ENCODE results near the gene IGF1. TPM values are rescaled to one million over a fixed set of nuclear protein-coding genes. Genes with fewer than 3 reads are reported as not detected.

Gene IGF1
- total RNA-seq, 8 experiments from 2014 or later = 0.14 to 4.7 (median 0.76) TPM; not detected in 1

- Histone ChIP-seq H3K4me3 (no peak overlapping the region), H3K4me1 (replicated peaks in 1 of 2) (peaks cover 0 to 2% of the 10 kb centered on the region in 2 donors), H3K27ac (no peak overlapping the region)
- ATAC-seq (replicated peaks in 6 of 8) = no peak
- 30 to 100% (median 70%) methylated on average over 1 to 2 of the region's 2 CpGs; no CpG with 5 or more reads in 1 of the 10 experiments for WGBS, 10 experiments
- in situ Hi-C loops (cut with MboI; ENCODE audit: low pct_unique_long_range_greater_than_20kb in 2 of 9, low sequenced_read_pairs in 9 of 9, unreplicated experiment in 9 of 9) = no loop called here
Observed at GRCh38 chr12:102471556-102471955, 8.8 kb downstream of the IGF1 start.

DNA sequence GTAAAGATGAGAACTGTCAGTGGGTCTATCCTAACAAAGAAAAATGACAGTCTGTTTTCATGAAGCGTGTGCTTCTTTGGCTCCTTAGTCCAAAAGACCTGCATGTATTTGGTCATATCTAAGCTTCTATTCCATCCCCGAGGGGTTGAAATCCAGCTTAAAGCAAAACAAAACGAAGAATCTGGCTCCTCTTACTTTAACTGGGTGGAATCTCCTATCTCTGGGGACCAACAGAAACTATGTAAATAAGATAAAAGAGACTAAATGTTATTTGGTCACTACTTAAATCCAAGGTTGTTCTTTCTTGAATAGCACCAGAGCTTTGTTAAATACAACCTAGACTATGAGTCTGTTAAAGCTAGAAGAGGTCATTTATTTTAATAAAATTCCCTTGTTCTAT, 9.4 kb downstream of the IGF1 start:
- Histone ChIP-seq H3K4me3 (no peak overlapping the region), H3K4me1 (replicated peaks in 1 of 2) (peaks cover 0 to 2% of the 10 kb centered on the region in 2 donors), H3K27ac (no peak overlapping the region)
- WGBS, 10 experiments = 21 to 100% (median 86%) methylated on average over 1 to 3 of the region's 3 CpGs
- in situ Hi-C loops (cut with MboI; ENCODE audit: low pct_unique_long_range_greater_than_20kb in 2 of 9, low sequenced_read_pairs in 9 of 9, unreplicated experiment in 9 of 9) = no loop called here
- ATAC-seq (replicated peaks in 6 of 8) = no peak

GRCh38 chr12:102468261-102468915, 12.0 kb downstream of the IGF1 start:
- 48 to 100% (median 77%) methylated on average over 1 to 5 of the region's 5 CpGs; no CpG with 5 or more reads in 4 of the 10 experiments for WGBS, 10 experiments
- Histone ChIP-seq H3K27ac (no peak overlapping the region), H3K4me1 (replicated peaks in 1 of 2) (peaks cover 0 to 2% of the 10 kb centered on the region in 2 donors), H3K4me3 (no peak overlapping the region)
- in situ Hi-C loops (cut with MboI; ENCODE audit: low pct_unique_long_range_greater_than_20kb in 2 of 9, low sequenced_read_pairs in 9 of 9, unreplicated experiment in 9 of 9) = no loop called here
- peak in 1 of 8 experiments; percentile 18 for ATAC-seq (replicated peaks in 6 of 8)

- in situ Hi-C loops (cut with MboI; ENCODE audit: low pct_unique_long_range_greater_than_20kb in 2 of 9, low sequenced_read_pairs in 9 of 9, unreplicated experiment in 9 of 9) = no loop called here
- no peak for ATAC-seq (replicated peaks in 6 of 8)
- H3K27ac ChIP-seq = no peak overlapping the region
- H3K4me1 ChIP-seq (replicated peaks in 1 of 2) = no peaks in the 10 kb centered on the region
- 35 to 100% (median 77%) methylated on average over 1 to 9 of the region's 9 CpGs; no CpG with 5 or more reads in 2 of the 10 experiments for WGBS, 10 experiments
- H3K4me3 ChIP-seq = no peak overlapping the region
Observed at GRCh38 chr12:102465762-102466560, 14.4 kb downstream of the IGF1 start.

- ATAC-seq (replicated peaks in 6 of 8) = no peak
- WGBS, 10 experiments = 69 to 93% (median 80%) methylated on average over 1 to 2 of the region's 2 CpGs; no CpG with 5 or more reads in 7 of the 10 experiments
- no peaks in the 10 kb centered on the region for H3K4me1 ChIP-seq (replicated peaks in 1 of 2)
- in situ Hi-C loops (cut with MboI; ENCODE audit: low pct_unique_long_range_greater_than_20kb in 2 of 9, low sequenced_read_pairs in 9 of 9, unreplicated experiment in 9 of 9) = no loop called here
- H3K4me3 ChIP-seq = no peak overlapping the region
- no peak overlapping the region for H3K27ac ChIP-seq
Observed at GRCh38 chr12:102463659-102464249, 16.6 kb downstream of the IGF1 start.

DNA sequence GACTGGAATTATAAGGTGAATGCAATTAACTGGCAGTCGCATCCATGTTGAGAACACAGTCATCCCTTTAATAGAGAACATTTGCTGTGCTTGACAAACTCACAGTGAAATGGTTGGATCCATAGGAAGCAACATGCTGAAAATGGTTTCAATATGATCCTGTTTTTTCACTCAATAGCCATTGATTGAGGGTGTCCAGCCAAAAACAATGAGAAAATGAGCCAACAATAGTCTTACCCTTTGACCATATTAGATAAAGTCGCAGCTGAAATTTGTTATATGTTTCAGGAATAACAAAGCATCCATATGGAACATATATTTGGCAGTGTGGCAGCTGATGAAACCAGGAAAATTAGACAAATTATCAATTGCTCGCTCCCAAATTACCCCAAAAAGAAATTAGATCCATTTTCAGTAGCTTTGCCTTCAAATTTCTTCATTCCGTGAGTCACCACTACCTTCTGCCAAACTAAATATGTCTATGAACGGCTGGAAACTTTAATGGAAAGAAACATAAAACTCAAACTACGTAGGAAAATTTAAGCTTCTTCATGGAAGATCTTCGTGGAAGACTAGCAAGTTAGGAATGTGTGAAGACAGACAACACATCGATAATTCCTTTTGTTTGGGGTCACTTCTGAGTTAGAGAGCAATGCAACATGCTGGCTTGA, 17.4 kb downstream of the IGF1 start:
- Histone ChIP-seq H3K4me3 (no peak overlapping the region), H3K4me1 (replicated peaks in 1 of 2) (no peaks in the 10 kb centered on the region), H3K27ac (no peak overlapping the region)
- ATAC-seq (replicated peaks in 6 of 8) = no peak
- 12 to 100% (median 76%) methylated on average over 1 to 8 of the region's 8 CpGs for WGBS, 10 experiments
- in situ Hi-C loops (cut with MboI; ENCODE audit: low pct_unique_long_range_greater_than_20kb in 2 of 9, low sequenced_read_pairs in 9 of 9, unreplicated experiment in 9 of 9) = no loop called here

GRCh38 chr12:102462386-102462785, 18.0 kb downstream of the IGF1 start:
- ATAC-seq (replicated peaks in 6 of 8) = no peak
- Histone ChIP-seq H3K27ac (no peak overlapping the region), H3K4me1 (replicated peaks in 1 of 2) (no peaks in the 10 kb centered on the region), H3K4me3 (no peak overlapping the region)
- in situ Hi-C loops (cut with MboI; ENCODE audit: low pct_unique_long_range_greater_than_20kb in 2 of 9, low sequenced_read_pairs in 9 of 9, unreplicated experiment in 9 of 9) = no loop called here
- 0 to 100% (median 100%) methylated on average over 1 of the region's 1 CpG; no CpG with 5 or more reads in 5 of the 10 experiments for whole genome bisulfite sequencing, 10 experiments

DNA sequence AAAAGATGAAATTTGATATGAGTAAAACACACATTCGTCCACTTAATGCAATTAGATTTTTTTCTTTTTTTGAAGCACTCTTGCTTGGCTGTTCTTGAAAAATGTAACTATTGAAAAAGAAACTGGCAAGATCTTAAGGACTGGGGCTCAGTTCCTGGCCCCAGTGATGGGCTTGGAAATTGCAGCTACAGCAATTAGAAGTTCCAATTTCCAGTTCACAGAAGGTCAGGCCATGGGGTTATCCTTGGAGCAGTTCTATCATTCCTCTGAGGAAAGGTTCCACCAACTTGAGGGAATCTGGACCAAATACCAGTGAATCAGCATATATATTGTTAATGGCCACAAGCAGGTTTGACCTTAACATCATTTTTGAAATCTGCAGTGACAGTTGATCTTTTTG, 18.9 kb downstream of the IGF1 start:
- ATAC-seq (replicated peaks in 6 of 8) = no peak
- no peaks in the 10 kb centered on the region for H3K4me1 ChIP-seq (replicated peaks in 1 of 2)
- WGBS, 10 experiments = 0 to 100% (median 67%) methylated on average over 1 of the region's 1 CpG; no CpG with 5 or more reads in 3 of the 10 experiments
- H3K27ac ChIP-seq = no peak overlapping the region
- H3K4me3 ChIP-seq = no peak overlapping the region
- in situ Hi-C loops (cut with MboI; ENCODE audit: low pct_unique_long_range_greater_than_20kb in 2 of 9, low sequenced_read_pairs in 9 of 9, unreplicated experiment in 9 of 9) = no loop called here

DNA sequence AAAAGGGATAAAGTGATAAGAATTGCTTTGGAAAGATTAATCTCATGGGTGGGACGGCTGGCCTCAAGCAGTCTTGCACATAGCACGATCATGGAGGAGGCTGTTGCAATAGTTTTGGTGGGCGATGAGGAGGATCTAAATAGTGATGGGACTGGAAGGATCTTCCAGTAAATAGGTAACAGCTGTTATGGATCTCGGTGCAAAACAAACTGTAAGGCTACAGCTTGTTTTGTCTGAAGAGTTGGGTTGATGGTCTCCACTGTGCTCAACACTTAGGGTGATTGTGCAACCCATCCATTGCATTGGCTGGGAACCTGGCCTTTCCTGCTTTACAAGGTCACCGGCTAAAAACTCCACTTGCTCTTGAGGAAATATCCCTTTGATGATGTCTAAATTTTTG, 21.0 kb downstream of the IGF1 start:
- 40 to 100% (median 86%) methylated on average over 1 to 5 of the region's 5 CpGs for WGBS, 10 experiments
- in situ Hi-C loops (cut with MboI; ENCODE audit: low pct_unique_long_range_greater_than_20kb in 2 of 9, low sequenced_read_pairs in 9 of 9, unreplicated experiment in 9 of 9) = no loop called here
- Histone ChIP-seq H3K4me3 (no peak overlapping the region), H3K4me1 (replicated peaks in 1 of 2) (no peaks in the 10 kb centered on the region), H3K27ac (no peak overlapping the region)
- no peak for ATAC-seq (replicated peaks in 6 of 8)

DNA sequence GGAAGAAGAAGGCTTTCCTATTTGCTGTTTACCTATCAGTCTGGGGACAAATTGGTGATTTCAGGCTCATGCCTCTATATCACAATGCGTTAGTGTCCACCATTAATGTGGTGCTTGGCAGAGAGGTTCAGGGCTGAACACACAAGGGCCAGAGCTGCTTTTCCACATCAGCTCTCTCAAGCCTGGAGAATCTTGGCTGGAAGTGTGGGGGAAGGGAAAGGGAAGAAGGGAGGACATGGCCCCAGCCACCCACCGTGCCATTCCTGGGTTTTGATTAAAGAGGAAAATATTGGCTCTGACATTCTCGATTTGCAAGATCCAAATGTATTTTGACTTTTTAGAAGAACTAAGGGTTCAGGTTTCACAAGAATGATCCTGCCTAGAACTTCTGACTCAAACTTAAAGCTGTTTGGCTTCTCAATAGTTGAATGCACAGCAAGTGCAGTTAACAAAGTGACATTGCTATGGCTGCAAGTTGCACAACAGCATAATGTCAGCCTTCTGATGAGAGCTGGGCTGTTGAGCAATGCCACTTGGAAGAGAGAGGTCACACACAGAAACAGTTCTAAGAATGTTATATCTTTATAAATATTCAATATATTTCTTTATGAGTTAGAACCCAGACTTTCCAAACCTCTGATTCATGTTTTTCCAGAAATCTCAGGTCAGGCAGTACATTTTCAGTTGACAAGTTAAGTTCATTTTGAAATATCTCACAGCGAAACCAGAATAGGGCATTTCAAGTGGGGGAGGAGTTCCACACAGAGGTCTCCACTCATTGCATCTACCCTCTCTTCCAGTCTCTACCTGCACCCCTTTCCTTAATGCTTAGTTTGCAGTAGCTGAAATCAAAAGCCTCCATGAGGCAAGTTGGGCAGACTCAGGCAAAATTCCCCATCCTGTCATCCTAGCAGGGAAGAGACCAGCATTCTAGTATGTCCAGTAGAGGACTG, 25.3 kb downstream of the IGF1 start:
- peak in 2 of 8 experiments; percentile 55 to 57 for ATAC-seq (replicated peaks in 6 of 8)
- 29 to 100% (median 60%) methylated on average over 1 to 4 of the region's 4 CpGs; no CpG with 5 or more reads in 3 of the 10 experiments for whole genome bisulfite sequencing, 10 experiments
- no peak overlapping the region for H3K4me3 ChIP-seq
- no peak overlapping the region for H3K27ac ChIP-seq
- in situ Hi-C loops (cut with MboI; ENCODE audit: low pct_unique_long_range_greater_than_20kb in 2 of 9, low sequenced_read_pairs in 9 of 9, unreplicated experiment in 9 of 9) = no loop called here
- H3K4me1 ChIP-seq (replicated peaks in 1 of 2) = no peaks in the 10 kb centered on the region

DNA sequence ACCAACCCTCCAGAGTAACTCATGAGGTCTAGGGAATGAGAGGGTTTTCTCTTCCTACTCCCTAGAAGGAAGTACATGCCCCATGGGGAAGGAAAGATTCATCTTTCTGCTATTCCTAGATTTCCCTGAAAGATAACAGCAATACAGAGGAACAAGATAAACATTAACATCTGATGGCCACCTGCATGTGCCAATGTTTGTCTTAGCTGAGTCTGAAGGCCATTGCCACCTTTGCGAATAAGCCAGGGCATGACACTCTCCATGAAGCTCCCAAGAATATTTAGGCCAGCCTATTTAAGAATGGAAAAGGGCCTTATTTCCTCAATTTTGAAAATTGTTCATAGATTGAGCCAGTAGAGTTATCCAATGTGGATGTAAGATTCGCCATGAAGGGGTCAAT, 26.0 kb downstream of the IGF1 start:
- 56 to 100% (median 100%) methylated on average over 1 to 2 of the region's 2 CpGs; no CpG with 5 or more reads in 3 of the 10 experiments for WGBS, 10 experiments
- no peaks in the 10 kb centered on the region for H3K4me1 ChIP-seq (replicated peaks in 1 of 2)
- in situ Hi-C loops (cut with MboI; ENCODE audit: low pct_unique_long_range_greater_than_20kb in 2 of 9, low sequenced_read_pairs in 9 of 9, unreplicated experiment in 9 of 9) = no loop called here
- no peak overlapping the region for H3K4me3 ChIP-seq
- no peak for ATAC-seq (replicated peaks in 6 of 8)
- no peak overlapping the region for H3K27ac ChIP-seq

DNA sequence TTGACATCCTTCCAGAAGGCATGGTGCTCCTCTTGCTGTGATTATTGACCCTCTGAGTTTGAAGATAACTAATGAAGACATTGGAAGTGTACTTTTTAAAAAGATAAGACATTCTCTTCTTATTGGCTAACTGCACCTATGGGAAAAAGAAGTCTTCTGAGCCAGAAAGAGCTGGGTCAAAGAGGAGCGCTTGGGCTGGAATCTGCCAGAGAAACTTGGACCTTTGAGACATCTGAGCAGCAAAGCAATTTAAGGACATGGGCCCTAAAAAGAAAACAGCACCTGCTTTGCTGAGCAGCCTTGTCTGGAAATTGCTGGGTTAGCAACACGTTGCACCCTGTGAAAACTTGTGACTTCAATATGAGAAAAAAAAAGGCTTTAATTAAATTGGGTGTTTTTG, 27.8 kb downstream of the IGF1 start:
- no peak for ATAC-seq (replicated peaks in 6 of 8)
- 0 to 100% (median 76%) methylated on average over 1 to 2 of the region's 2 CpGs for WGBS, 10 experiments
- in situ Hi-C loops (cut with MboI; ENCODE audit: low pct_unique_long_range_greater_than_20kb in 2 of 9, low sequenced_read_pairs in 9 of 9, unreplicated experiment in 9 of 9) = no loop called here
- no peaks in the 10 kb centered on the region for H3K4me1 ChIP-seq (replicated peaks in 1 of 2)
- H3K4me3 ChIP-seq = no peak overlapping the region
- H3K27ac ChIP-seq = no peak overlapping the region

Measured in motor neuron (in vitro differentiated cells).